NB4 (cell line): ENCODE results near the gene ADAMTS18.

Experiments used
- CTCF ChIP-seq: IDR thresholded peaks from one replicate; pipeline ENCODE4 v1.5.1; 2012; ENCODE audit warnings: low read depth, low read length
- MAX ChIP-seq: IDR thresholded peaks from 2 replicates; pipeline ENCODE4 v1.6.1; 2011; ENCODE audit warnings: low read depth, low read length
- MYC ChIP-seq: IDR thresholded peaks from 2 replicates; pipeline ENCODE4 v1.6.1; 2011; ENCODE audit warnings: low read depth, low read length
- POLR2A ChIP-seq: IDR thresholded peaks from 2 replicates; pipeline ENCODE4 v1.6.1; 2011; ENCODE audit warnings: mild to moderate bottlenecking; ENCODE audit not compliant: insufficient read length; ENCODE audit errors: extremely low read depth

GRCh38 chr16:77450790-77451487, 16.1 kb upstream of the ADAMTS18 start:
- TF ChIP-seq CTCF, result no peak
- TF ChIP-seq POLR2A, result no peak
- TF ChIP-seq MAX, result no peak
- TF ChIP-seq MYC, result no peak
